GM12878 (cell line): Measurements from ENCODE around the gene SLC39A1.
"Not testable (repeated sequence)": the region's sequence is repeated elsewhere in the genome, so short reads cannot be mapped to it uniquely, and the experiment has no call there.

Source experiments
- ASH2L ChIP-seq: fragments of 300-600, 200-600 bp; sonication (generic); IDR thresholded peaks from 2 replicates; pipeline ENCODE4 v1.6.1; 2017; ENCODE audit warnings: low read depth, mild to moderate bottlenecking, borderline replicate concordance
- CREB1 ChIP-seq: IDR thresholded peaks from 2 replicates; pipeline ENCODE4 v1.6.1; 2012; ENCODE audit warnings: low read depth, mild to moderate bottlenecking, inconsistent platforms
- CTCF ChIP-seq, 3 experiments: IDR thresholded peaks in 2 of 3; conservative IDR thresholded peaks in 1 of 3; 2 replicates each; pipeline ENCODE4 v1.5.1; 2011; ENCODE audit warnings: low read depth in 3 of 3, low read length in 3 of 3, mild to moderate bottlenecking in 3 of 3, control low read depth in 2 of 3, moderate library complexity in 2 of 3, inconsistent platforms in 1 of 3, mixed read lengths in 1 of 3; ENCODE audit not compliant: control insufficient read depth in 2 of 3, insufficient read depth in 1 of 3; ENCODE audit errors: extremely low read depth in 1 of 3
- DPF2 ChIP-seq: fragments of 450-650 bp; IDR thresholded peaks from 2 replicates; pipeline ENCODE4 v1.6.1; 2017; ENCODE audit warnings: mild to moderate bottlenecking
- GABPA ChIP-seq: IDR thresholded peaks from 2 replicates; pipeline ENCODE4 v1.6.1; 2014; ENCODE audit warnings: antibody characterized with exemption, low read depth, mild to moderate bottlenecking, inconsistent platforms
- HCFC1 ChIP-seq: fragments of 150-350 bp; IDR thresholded peaks from 2 replicates; pipeline ENCODE4 v1.6.1; 2014; ENCODE audit warnings: low read length
- MAX ChIP-seq: IDR thresholded peaks from 2 replicates; pipeline ENCODE4 v1.6.1; 2012; ENCODE audit warnings: low read depth, low read length, improper control_type of control experiment
- POLR2A ChIP-seq: IDR thresholded peaks from 2 replicates; pipeline ENCODE4 v1.6.1; 2011; ENCODE audit warnings: low read depth, mild to moderate bottlenecking, low read length

GRCh38 chr1:153981735-153982134 lies 18.4 kb upstream of the SLC39A1 start:
- TF ChIP-seq ASH2L; CREB1; GABPA; CTCF (IDR thresholded peaks at IDR 0.05 in 2 of 3, conservative IDR thresholded peaks at IDR 0.05 in 1 of 3; ENCODE audit: control insufficient read depth in 2 of 3, extremely low read depth in 1 of 3, insufficient read depth in 1 of 3, low read depth in 3 of 3, low read length in 3 of 3); HCFC1; POLR2A; MAX; DPF2: not testable (repeated sequence)
